K562 (cell line): ENCODE data around the gene SH3BGR. TPM values are rescaled to one million over a fixed set of nuclear protein-coding genes. Genes with fewer than 3 reads are reported as not detected.

ENCODE experiments used
- BACH1 ChIP-seq: fragments of 200-800 bp; sonication (Bioruptor generic); IDR thresholded peaks from 2 replicates; pipeline ENCODE4 v1.6.1; 2016; ENCODE audit warnings: missing genetic modification characterization, missing compliant biosample characterization
- BRF2 ChIP-seq: IDR thresholded peaks from 3 replicates; pipeline ENCODE4 v1.6.1; 2011; ENCODE audit warnings: borderline replicate concordance, mild to moderate bottlenecking; ENCODE audit not compliant: insufficient read length, insufficient read depth
- CHD4 ChIP-seq: fragments of 200-600 bp; sonication (generic); IDR thresholded peaks from 3 replicates; pipeline ENCODE4 v1.6.1; 2012; ENCODE audit warnings: low read depth, mild to moderate bottlenecking, mixed read lengths, low read length, inconsistent platforms; ENCODE audit not compliant: insufficient read depth, insufficient replicate concordance, poor library complexity, severe bottlenecking
- COPS2 ChIP-seq: fragments of 450-650 bp; conservative IDR thresholded peaks from 2 replicates; pipeline ENCODE4 v1.6.1; 2016; ENCODE audit warnings: mild to moderate bottlenecking, moderate library complexity
- ELF4 ChIP-seq: fragments of 450-650 bp; formaldehyde crosslinking; IDR thresholded peaks from 2 replicates; pipeline ENCODE4 v1.4.0; 2022; ENCODE audit warnings: missing genetic modification characterization
- FOSL1 ChIP-seq: fragments of 200-800 bp; sonication (Bioruptor generic); conservative IDR thresholded peaks from 2 replicates; pipeline ENCODE4 v1.6.1; 2016; ENCODE audit warnings: missing genetic modification characterization, missing compliant biosample characterization
- HMG20A ChIP-seq: fragments of 450-650 bp; formaldehyde crosslinking; conservative IDR thresholded peaks from 2 replicates; pipeline ENCODE4 v1.4.0; 2020; ENCODE audit warnings: mild to moderate bottlenecking, mixed read lengths
- HMG20B ChIP-seq: fragments of 250-450 bp; sonication (Bioruptor Pico); IDR thresholded peaks from 2 replicates; pipeline ENCODE4 v1.5.0; 2021; ENCODE audit warnings: mild to moderate bottlenecking
- KLF13 ChIP-seq: fragments of 450-650 bp; IDR thresholded peaks from 2 replicates; pipeline ENCODE4 v1.6.1; 2016; ENCODE audit warnings: missing genetic modification characterization, low read depth, mild to moderate bottlenecking, missing compliant biosample characterization, moderate library complexity, borderline replicate concordance
- PRPF4 ChIP-seq: fragments of 200-400 bp; formaldehyde crosslinking; IDR thresholded peaks from one replicate; pipeline ENCODE4 v1.6.1; 2017; ENCODE audit warnings: low read length, low read depth, mild to moderate bottlenecking; ENCODE audit not compliant: insufficient read depth, poor library complexity, severe bottlenecking
- SMARCE1 ChIP-seq: fragments of 450-650 bp; IDR thresholded peaks from 2 replicates; pipeline ENCODE4 v1.7.1; 2016; ENCODE audit warnings: mild to moderate bottlenecking
- SREBF1 ChIP-seq: fragments of 150-350 bp; IDR thresholded peaks from 2 replicates; pipeline ENCODE4 v1.6.1; 2014; ENCODE audit warnings: antibody characterized with exemption, low read depth, low read length, borderline replicate concordance
- TSC22D4 ChIP-seq: fragments of 450-650 bp; IDR thresholded peaks from 2 replicates; pipeline ENCODE4 v1.6.1; 2016; ENCODE audit warnings: missing genetic modification characterization, missing biosample characterization, control low read depth
- ZNF76 ChIP-seq: fragments of 250-450 bp; sonication (Bioruptor Pico); IDR thresholded peaks from 2 replicates; pipeline ENCODE4 v1.4.0; 2020; ENCODE audit warnings: mild to moderate bottlenecking, moderate library complexity, borderline replicate concordance
- polyA plus RNA-seq, 8 experiments: library from polyadenylated mRNA; depleted of rRNA in 4 of 8; stranded (reverse) in 5 of 8; unstranded in 3 of 8; fragments of >200 nt; fragmentation: Nextera tagmentation in 2 of 8; fragmentation: Illumina TruSeq in 1 of 8; extraction: Ambion mirVana in 2 of 8; extraction: Trizol in 1 of 8; gene quantifications; 2 replicates each; pipeline versions ENCODE4 v1.2.1 to v1.2.3, GENCODE V29; 2011 to 2014; ENCODE audit warnings: inconsistent platforms in 1 of 8, missing spikeins in 1 of 8
- total RNA-seq, 7 experiments: library from RNA; depleted of rRNA in 6 of 7; stranded (reverse); fragments of >200 nt in 6 of 7; fragmentation: Illumina TruSeq in 2 of 7; extraction: Trizol in 2 of 7; gene quantifications; 2 replicates each; pipeline versions ENCODE4 v1.2.1 to v1.2.3, GENCODE V29; 2011 to 2021; ENCODE audit warnings: low replicate concordance in 1 of 7
- TF ChIP-seq, protein P1 (sequence below): sonication (generic); formaldehyde crosslinking; IDR thresholded peaks from 2 replicates; pipeline ENCODE4 v1.8.1; 2023; ENCODE audit warnings: mild to moderate bottlenecking, missing genetic modification reagents, moderate library complexity
- TF ChIP-seq, protein P2 (sequence below), 2 experiments: fragments of 450-650 bp; IDR thresholded peaks; 2 replicates each; pipeline ENCODE4 v1.6.1; 2016
- TF ChIP-seq, protein P3 (sequence below), 2 experiments: fragments of 450-650 bp; IDR thresholded peaks; 2 replicates each; pipeline ENCODE4 v1.6.1; 2018; ENCODE audit warnings: mild to moderate bottlenecking in 2 of 2, low read depth in 1 of 2; ENCODE audit not compliant: partially characterized antibody in 2 of 2

Gene SH3BGR
- total and polyA plus RNA-seq, 9 of the 15 experiments (the other 6 are each of a cell fraction or from before 2014, with no cell fraction given) = 6.6 to 42.9 (median 25.6) TPM

GRCh38 chr21:39451332-39452206, at the start of gene SH3BGR (continued):
- TF ChIP-seq, protein P1, sequence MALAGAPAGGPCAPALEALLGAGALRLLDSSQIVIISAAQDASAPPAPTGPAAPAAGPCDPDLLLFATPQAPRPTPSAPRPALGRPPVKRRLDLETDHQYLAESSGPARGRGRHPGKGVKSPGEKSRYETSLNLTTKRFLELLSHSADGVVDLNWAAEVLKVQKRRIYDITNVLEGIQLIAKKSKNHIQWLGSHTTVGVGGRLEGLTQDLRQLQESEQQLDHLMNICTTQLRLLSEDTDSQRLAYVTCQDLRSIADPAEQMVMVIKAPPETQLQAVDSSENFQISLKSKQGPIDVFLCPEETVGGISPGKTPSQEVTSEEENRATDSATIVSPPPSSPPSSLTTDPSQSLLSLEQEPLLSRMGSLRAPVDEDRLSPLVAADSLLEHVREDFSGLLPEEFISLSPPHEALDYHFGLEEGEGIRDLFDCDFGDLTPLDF (CRISPR knock-in tag) = no peak
- TF ChIP-seq ZNF76 = no peak
- TF ChIP-seq ELF4 (CRISPR knock-in tag) = no peak
- no peak for TF ChIP-seq SMARCE1
- no peak for TF ChIP-seq BACH1 (tag)
- no peak; the same call in 1 of the 2 replicates for TF ChIP-seq FOSL1
- TF ChIP-seq HMG20A (CRISPR knock-in tag) = no peak
- TF ChIP-seq, protein P2, sequence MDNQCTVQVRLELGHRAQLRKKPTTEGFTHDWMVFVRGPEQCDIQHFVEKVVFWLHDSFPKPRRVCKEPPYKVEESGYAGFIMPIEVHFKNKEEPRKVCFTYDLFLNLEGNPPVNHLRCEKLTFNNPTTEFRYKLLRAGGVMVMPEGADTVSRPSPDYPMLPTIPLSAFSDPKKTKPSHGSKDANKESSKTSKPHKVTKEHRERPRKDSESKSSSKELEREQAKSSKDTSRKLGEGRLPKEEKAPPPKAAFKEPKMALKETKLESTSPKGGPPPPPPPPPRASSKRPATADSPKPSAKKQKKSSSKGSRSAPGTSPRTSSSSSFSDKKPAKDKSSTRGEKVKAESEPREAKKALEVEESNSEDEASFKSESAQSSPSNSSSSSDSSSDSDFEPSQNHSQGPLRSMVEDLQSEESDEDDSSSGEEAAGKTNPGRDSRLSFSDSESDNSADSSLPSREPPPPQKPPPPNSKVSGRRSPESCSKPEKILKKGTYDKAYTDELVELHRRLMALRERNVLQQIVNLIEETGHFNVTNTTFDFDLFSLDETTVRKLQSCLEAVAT (IDR thresholded peaks at IDR 0.05) = no peak
- no peak for TF ChIP-seq PRPF4
- no peak for TF ChIP-seq CHD4
- TF ChIP-seq HMG20B = no peak
- no peak for TF ChIP-seq COPS2
- peak; percentile 65; the same call in 1 of the 2 replicates for TF ChIP-seq KLF13
- TF ChIP-seq, protein P3, sequence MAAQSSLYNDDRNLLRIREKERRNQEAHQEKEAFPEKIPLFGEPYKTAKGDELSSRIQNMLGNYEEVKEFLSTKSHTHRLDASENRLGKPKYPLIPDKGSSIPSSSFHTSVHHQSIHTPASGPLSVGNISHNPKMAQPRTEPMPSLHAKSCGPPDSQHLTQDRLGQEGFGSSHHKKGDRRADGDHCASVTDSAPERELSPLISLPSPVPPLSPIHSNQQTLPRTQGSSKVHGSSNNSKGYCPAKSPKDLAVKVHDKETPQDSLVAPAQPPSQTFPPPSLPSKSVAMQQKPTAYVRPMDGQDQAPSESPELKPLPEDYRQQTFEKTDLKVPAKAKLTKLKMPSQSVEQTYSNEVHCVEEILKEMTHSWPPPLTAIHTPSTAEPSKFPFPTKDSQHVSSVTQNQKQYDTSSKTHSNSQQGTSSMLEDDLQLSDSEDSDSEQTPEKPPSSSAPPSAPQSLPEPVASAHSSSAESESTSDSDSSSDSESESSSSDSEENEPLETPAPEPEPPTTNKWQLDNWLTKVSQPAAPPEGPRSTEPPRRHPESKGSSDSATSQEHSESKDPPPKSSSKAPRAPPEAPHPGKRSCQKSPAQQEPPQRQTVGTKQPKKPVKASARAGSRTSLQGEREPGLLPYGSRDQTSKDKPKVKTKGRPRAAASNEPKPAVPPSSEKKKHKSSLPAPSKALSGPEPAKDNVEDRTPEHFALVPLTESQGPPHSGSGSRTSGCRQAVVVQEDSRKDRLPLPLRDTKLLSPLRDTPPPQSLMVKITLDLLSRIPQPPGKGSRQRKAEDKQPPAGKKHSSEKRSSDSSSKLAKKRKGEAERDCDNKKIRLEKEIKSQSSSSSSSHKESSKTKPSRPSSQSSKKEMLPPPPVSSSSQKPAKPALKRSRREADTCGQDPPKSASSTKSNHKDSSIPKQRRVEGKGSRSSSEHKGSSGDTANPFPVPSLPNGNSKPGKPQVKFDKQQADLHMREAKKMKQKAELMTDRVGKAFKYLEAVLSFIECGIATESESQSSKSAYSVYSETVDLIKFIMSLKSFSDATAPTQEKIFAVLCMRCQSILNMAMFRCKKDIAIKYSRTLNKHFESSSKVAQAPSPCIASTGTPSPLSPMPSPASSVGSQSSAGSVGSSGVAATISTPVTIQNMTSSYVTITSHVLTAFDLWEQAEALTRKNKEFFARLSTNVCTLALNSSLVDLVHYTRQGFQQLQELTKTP (IDR thresholded peaks at IDR 0.05; ENCODE audit: low read depth in 1 of 2, partially characterized antibody in 2 of 2) = peak in 1 of 2 experiments; percentile 92
- 0 out of 2 replicates have a peak, but pooled peaks have one; percentile 21 for TF ChIP-seq SREBF1
- no peak for TF ChIP-seq TSC22D4 (tag)
- no peak for TF ChIP-seq BRF2
